Measurements from ENCODE around the gene FNDC3A.

FNDC3A gene, protein sequence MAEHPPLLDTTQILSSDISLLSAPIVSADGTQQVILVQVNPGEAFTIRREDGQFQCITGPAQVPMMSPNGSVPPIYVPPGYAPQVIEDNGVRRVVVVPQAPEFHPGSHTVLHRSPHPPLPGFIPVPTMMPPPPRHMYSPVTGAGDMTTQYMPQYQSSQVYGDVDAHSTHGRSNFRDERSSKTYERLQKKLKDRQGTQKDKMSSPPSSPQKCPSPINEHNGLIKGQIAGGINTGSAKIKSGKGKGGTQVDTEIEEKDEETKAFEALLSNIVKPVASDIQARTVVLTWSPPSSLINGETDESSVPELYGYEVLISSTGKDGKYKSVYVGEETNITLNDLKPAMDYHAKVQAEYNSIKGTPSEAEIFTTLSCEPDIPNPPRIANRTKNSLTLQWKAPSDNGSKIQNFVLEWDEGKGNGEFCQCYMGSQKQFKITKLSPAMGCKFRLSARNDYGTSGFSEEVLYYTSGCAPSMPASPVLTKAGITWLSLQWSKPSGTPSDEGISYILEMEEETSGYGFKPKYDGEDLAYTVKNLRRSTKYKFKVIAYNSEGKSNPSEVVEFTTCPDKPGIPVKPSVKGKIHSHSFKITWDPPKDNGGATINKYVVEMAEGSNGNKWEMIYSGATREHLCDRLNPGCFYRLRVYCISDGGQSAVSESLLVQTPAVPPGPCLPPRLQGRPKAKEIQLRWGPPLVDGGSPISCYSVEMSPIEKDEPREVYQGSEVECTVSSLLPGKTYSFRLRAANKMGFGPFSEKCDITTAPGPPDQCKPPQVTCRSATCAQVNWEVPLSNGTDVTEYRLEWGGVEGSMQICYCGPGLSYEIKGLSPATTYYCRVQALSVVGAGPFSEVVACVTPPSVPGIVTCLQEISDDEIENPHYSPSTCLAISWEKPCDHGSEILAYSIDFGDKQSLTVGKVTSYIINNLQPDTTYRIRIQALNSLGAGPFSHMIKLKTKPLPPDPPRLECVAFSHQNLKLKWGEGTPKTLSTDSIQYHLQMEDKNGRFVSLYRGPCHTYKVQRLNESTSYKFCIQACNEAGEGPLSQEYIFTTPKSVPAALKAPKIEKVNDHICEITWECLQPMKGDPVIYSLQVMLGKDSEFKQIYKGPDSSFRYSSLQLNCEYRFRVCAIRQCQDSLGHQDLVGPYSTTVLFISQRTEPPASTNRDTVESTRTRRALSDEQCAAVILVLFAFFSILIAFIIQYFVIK

DNA sequence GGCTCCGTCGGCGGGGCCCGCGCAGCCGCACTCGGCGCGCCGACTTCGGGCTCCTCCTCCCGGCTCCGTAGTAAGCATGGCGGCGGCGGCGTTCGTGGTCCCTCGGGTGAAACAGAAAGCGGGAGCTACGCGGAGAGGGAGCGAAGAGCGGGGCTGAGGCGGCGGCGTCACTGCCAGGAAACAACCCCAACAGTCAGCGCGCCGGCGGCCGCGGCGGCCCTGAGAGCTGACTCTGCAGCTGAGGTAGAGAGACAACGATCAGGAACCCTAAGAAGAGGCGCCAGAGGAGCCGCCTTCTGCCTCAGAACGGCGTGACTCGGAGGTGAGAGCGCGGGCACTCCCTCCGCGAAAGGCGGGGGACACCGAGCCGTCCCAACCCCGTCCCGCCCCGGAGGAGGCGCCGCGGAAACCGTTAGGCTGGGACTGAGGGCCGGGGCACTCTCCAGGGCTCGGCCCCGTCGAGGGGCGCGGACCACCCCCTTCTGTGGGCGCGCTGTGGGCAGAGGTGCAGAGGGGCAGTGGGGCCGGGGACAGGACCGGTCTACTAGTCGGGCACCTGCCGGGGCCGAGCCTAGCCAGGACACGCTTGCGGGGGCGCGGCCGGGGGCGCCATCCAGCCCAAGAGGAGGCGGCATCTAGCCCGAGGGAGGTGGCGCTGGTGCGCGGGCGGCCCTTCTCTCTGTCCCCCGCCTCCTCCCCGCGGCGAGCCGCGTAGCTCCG, at the start of gene FNDC3A:
TSS of gene FNDC3A (plus strand) at position 57 of the 720 bp plus-strand sequence. CDS start 30,279 bp downstream, outside the sequence.
- DNase-seq: peak; percentile 95

DNA sequence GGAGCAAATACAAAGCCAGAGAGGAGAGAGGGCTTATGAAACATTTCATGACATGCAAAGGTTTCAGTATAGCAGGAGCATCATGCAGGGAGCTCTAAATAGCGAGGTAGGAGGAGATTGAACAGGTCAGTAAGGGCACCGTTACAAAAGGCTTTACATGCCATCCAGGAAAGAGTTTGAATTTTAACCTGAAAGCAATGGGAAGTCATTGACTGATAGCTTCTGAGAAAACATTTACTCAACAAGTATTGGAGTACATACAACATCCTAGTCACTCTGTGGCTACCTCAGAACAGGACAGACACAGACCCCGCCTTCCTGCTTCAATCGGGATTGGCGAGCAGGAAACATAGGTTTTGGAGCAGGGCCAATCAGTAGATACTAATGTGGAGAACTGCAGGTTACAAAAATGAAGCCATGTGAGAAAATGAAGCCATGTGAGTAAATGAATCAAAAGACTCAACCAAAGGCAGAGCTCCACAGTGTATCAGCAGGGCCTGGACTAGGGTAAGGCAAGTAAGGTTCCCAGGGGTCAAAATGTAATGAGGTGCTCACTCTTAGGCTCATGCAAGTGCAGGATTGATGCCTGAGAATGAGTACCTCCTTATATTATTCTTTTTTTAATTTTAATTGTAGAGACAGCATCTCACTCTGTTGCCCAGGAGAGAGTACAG, 46.8 kb upstream of the FNDC3A start:
- no peak for DNase-seq

DNA sequence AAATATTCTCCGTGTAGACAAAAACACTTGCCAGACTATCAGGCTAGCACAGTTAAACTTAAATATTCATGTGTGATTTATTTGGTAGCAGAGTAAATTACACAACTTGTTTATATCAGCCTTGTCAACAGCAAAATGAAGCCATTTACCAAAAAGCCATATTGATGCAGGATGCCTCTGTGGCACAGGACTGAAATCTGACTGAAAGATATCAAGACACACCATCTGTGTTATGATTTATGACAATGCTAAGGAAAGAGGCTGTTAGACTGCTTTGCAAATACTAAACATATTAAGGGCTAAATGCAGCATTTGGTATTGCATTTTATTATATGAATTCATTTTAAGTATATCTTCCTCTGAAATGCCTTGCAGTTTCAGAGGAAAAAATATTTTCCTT, 44.8 kb upstream of the FNDC3A start:
- DNase-seq: no peak

DNA sequence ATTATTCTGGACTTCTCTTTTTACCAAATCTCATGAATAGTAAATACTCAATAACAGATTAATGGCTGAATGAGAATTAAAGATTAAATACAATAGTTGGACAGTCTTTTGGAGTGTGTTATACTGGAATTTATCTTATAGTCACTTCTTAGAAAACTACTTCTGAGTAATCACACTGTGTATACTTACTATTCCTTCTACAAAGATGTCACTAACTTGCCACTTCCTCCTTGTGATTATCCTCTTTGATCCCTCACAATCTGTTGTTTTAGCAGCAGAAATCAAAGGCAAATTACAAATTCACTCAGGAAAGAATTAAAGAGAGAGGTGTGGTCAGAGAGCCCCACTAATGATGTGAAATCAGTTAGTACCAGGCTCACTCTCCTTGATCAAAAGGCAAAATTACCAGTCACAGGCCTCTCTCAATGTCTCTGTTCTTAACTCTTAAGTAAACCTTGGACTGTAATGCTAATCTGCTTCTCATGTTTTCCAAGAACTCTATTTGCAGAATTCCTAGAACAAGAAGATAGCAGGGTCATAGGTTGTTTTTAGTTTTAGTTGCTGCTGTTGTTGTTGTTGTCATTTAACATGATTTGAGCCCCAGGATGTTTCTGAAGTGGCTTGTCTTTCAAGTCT, 37.3 kb upstream of the FNDC3A start:
- no peak for DNase-seq

DNA sequence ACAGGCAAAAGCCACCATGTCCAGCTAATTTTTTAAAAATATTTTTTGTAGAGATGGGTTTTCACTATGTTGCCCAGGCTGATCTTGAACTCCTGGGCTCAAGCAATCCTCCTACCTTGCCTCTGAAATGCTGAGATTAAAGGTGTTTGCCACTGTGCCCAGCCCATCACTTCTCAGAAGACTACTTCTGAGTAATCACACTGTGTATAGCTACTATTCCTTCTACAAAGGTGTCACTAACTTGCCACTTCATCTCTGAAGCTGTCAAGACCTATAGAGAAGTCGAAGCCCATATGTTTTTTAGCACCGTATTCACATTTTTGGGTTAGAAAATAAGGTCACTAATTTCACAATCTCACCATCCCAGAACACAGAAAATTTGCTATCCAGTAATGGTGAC, 36.0 kb upstream of the FNDC3A start:
- DNase-seq: no peak

DNA sequence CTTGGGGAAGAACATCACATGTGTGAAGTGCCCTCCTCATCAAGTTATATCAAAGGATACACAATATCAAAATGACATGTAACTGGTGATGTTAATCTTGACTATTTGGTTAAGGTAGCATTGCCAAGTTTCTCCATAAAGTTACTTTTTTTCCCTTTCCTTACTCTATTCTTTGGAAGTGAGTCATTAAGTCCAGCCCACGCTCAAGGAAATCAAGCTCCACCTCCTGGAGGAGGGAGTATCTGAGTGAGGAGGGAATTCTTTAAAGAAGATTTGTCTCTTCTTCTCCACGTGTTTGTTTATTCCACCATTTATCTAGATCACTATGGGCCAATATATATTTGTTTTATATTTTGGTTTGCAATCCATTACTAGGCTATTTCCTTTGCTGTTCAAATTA, 33.6 kb upstream of the FNDC3A start:
- DNase-seq: no peak

DNA sequence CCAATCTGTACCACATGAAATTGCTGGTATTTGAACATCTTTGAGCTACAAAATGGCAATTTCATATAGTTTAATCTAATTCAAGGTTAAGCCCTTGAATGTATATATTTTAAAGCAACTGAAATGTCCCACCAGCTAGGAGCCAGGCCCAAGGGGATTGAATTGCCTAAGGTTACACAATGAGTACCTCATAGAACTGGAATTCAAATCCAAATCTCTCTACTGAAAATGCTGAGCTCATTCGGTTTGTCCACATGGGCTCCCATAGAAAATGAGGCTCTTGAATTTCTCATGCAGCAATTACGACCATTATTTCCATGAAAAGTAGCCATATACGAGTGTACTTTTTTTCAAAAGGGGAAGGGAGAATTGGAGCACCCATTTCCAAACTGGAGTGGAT, 31.5 kb upstream of the FNDC3A start:
- DNase-seq: no peak

DNA sequence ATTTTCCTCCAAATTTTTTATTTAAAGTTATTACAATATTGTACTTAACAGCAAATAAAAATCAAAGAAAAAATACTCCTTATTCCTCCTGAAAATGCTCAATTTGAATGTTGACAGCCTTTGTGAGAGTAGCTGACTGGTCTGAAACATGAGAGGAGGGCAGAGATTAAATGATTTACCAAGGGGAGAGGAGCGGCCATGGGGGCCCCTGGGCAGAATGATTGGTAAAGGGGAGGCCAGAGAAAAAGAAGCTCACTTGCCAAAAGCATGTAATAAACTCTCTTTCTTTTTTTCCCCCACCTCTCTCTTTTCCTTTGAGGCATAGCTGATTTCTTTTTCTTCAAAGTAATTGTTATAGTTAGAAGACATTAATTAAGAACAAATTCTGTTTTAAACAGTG, 30.1 kb upstream of the FNDC3A start:
- no peak for DNase-seq

DNA sequence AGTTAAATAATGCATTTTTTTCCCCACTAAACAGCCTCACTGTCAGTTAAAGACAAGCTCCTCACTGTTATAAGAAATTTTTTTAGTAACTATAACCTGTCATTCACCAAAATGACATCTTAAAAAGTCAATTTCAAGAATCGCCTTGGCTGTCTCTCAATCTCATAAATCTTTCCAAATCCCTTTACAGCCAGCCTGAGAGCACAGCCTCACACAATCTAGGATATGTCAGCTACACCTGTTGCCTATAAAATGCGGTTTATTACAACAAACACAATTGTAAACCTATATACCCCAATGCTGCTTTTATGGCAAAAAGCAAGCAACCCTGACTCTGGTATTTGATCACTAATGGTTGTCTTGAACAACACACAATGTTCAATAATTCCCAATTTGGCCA, 29.5 kb upstream of the FNDC3A start:
- DNase-seq: no peak

DNA sequence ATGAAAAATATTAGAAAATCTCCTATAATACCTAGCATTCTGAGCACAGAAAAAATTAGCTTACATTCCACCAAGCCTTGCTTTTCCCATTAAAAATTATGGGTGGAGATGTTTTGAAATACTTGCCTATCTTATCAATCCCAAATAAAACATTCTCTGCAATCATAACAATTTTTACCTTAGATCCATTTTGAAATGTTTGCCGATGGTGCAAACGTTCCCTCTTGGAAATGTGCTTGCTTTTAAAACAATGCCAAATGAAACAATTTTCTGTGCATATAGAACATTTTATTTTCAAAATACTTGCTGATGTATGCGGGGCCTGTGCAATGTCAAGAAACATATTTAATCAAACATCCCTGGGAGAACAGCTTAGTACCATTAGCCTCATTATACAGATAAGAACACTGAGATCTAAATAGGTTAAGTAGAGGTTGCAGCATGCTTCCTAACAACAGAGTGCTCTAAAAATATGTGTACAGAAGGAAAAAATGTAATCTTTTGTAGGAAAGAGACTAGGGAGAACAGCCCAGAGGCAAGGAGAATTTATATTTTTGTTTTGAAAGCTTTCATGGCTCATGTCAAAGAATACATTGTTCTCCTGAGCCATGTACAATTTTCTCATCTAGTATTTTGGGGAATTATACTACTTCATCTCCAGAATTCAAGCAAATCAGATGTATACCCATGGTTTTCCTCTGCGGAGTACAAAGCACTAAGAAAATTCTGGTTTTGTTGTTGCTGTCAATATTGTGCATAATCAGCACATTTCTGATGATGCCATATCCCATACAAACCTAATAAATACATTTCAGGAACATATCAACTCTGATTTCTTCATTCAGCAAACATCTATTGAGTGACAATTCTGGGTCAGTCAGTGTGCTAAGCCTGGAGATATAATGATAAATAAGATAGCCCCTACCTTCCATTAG, 25.9 kb upstream of the FNDC3A start:
- no peak for DNase-seq

DNA sequence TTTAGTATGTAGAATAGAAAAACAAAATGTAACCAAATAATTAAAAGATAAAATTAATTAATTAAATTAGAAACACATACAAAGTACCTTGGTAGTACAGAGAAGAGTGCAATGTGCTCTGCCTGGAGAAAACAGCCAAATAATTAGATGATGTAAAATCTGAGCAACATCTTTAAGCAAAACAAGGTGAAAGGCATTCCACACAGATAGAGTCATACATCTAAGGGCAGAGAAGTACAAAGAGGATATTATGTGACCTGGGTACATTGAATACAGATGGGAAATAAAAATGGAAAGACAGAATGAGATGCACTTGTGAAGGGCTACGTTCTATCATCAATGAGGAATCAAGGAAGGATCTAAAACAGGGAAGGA, 25.2 kb upstream of the FNDC3A start:
- no peak for DNase-seq

DNA sequence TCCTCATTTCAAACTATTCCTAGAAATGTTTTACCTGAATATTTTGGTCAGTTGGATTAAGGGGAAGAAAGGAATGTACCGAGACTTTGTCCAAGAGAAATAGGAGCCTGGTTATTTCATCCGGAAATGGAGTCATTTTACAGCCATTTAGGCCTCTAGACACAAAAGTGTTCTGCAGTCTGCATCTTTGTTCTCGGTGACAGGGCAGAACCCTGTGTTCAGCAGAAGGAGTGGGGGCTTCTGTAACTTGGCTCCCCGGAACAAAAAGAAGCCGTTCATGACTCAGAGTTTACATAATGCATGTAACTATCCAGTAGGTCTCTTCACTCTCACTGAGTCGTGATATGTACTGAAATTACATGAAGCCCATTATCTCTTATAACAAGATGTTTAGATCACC, 21.6 kb upstream of the FNDC3A start:
- DNase-seq: no peak

DNA sequence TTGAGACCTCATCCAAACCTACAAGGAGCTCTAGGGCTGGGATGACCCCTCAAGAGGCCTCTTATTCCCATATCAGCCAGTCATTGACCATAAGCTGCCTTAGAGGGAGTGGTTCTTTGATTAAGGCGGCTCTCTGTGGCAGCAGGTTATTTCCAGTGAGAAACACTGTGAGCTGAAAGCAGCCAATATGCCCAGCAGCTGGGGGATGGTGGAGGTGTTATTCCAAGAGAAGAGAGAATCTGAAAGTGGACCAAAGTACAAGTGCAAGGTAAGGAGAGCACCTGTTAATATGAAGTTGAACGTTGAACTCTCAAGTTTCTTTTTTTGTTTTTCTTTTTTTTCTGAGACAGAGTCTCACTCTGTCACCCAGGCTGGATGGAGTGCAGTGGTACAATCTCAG, 20.2 kb upstream of the FNDC3A start:
- no peak for DNase-seq

DNA sequence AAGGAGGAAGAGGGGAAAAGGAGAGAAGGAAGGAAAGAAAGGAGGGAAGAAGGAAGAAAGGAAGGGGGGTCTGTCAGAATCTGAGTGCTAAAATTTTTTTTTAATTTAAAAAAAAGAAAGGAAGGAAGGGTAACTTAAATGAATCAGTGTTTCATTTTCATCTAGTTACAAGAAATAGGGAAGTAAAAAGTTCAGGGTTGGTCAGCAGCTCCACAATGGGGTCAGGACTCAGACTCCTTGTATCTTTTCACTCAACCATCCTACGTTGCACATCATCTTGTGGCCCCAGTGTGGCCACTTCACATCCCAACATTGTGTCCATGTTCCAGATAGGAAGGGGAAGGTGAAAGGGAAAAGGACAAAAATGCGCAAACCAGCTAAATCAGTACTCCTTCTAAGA, 14.3 kb upstream of the FNDC3A start:
- no peak for DNase-seq

DNA sequence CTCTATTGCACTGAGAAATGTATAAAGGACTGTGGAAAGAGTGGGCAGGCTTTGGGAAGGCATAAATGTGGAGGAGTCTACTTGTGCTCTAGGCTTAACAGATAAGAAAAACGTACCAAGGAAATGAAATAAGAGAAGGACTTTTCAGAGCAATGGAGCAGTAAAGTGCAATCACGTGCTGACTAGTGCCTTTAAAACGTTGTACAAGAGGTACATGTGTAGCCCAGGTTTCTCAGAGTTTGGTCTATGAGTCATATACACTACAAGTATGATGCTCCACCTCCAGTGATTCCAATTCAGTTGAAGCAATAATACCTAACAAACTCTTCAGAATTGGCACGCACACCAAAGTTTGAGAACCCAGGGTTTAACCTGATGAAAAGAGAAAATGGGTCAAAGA, 13.4 kb upstream of the FNDC3A start:
- DNase-seq: no peak

DNA sequence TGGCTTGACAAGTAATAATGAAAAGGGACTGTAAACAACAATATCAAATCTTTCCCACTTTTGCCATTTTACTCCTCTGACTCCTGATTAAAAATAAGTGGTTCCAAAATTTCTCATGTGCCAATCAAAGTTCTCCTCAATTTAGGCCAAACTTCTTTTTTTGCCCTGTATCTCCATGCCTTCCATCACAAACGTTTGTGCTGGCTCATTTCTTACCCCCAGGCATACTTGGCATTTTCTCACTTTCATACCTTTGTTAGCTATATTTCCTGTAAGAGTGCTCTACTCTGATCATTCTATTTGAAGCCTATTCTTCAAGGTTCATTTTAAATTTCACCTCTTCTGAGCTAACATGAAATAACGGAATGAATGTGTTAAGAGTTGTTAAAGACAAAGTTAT, 10.0 kb upstream of the FNDC3A start:
- no peak for DNase-seq

DNA sequence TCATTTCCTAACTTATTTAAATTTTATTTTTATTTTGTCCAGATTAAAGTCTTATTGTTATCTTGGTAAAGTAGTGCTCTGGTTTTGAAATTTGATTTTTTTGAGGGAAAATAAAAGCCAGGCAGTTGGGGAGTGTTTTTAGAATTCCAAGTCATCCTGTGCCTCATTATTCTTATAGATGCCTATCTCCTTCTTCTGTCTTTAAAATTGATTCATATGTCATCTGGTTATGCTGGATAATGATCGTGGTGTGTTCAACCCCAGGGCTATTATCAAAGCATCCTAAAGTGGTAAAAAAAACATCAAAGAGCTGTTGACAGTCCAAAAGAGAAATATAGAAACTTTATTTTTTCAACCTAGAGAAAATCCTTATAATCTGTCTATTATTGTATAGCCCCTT, 6.0 kb upstream of the FNDC3A start:
- no peak for DNase-seq

DNA sequence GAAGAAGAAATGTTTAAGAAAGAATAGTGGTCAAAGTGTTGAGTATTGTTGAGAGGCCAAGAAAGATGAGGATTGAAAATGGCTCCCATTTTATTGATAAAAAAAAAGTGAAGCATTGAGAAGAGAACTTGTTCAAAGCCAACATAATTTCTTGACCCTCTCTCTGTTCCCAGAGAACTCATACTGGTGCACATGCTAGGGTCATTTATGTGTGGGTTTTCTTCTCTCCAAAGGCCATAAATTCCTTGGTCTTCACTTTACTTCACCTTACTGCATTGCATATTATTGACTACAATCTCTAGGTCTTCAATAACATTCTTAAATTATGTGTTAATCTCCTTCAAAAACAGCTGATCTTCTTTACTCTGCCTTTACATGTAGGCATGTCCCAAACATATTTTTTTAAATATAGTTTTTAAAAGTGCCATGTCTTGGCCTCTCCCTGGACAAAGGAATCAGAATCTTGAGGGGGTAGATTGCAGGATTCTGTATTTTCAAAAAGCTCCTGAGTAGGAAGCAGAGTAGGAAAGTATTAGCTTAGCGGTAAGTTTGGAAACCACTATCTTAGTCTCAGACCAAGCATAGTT, 1.8 kb upstream of the FNDC3A start:
- DNase-seq: no peak

DNA sequence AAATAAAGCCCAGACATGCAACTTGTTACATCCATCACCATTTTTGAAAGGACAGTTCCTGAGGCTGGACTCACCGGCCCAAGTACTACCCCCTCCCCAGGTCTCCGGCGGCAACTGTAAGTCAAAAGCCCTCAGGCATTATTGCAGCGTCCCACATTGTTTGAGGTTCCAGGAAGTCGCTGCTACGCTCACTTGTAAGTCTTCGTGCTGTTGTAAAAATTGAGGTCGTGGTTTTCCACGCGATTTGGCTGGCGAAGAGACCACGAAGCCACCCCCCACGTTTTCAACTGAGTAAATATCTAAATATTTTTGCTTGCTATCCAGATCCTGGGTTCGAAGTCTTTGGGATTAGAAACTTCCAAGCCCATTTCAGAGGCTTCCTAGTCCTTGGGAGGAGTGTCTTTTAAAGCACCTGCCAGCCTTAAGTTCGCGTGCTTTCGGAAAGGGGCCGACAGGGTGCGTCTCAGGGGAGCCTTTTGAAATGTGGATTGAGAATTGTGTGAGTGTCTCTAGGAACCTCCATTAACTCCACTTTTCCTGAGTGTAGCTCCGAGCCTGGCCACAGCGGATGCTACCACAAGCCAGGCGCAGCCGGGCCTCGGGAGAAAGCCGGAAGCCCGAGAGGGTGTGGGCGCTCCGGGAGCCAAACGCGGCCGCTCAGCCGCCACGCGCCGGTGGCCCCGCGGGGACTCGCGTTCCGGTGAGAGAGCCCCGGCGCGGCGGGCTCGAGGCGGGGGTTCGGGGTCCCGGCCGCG, 434 bp upstream of the FNDC3A start:
- peak; percentile 10 for DNase-seq

All from inflammatory macrophage treated with lipopolysaccharide for 4 hours (primary cell).